ENCODE results near the gene ADPGK. TPM values are rescaled to one million over a fixed set of nuclear protein-coding genes. Genes with fewer than 3 reads are reported as not detected.
"Not testable (repeated sequence)": the region's sequence is repeated elsewhere in the genome, so short reads cannot be mapped to it uniquely, and the experiment has no call there.

The ADPGK gene
- total and polyA plus RNA-seq, 11 donors: 7.1 to 31.7 (median 10.4) TPM

DNA sequence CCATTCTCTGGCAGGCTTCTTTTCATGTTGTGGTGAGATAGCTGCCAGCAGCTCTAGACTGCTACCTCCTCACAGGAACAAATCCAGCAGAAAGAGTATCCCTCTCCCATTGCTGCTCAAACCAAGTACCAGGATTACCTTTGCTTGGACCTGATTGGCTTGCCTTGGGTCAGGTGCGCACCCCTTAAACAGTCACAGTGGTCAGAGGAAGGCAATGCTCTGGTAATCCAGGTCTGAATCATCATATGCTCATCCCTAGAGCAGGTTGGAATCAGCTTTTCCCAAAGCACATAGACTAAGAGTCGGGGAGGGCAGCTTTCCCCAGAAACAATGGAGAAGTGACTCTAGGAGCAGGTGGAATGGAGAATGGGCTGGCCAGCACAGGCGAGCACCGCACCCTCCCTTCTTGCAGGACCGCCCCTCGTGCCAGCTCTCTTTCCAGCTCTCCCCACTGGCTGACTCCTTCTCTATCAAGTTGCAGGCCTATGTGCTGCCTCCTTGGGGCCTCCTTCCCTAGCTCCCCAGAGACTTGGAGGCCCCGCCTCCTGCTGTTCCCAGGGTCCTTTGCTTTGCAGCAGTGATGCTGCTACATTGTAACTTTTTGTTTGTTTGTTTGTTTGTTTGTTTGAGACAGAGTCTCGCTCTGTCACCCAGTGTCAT is 29.9 kb upstream of the ADPGK start:
- Histone ChIP-seq H3K4me1 (no peaks in the 10 kb centered on the region), H3K4me3 (no peak overlapping the region), H3K36me3 (no peaks in the 10 kb centered on the region), H3K27me3 (peaks cover 0 to 9% (median 0%) of the 10 kb centered on the region in 9 donors), H3K9me3 (no peaks in the 10 kb centered on the region), H3K27ac (no peak overlapping the region)
- WGBS, 4 donors: 72 to 80% (median 75%) methylated on average over 8 of the region's 8 CpGs
- no peak for ATAC-seq
- TF ChIP-seq, protein P1, sequence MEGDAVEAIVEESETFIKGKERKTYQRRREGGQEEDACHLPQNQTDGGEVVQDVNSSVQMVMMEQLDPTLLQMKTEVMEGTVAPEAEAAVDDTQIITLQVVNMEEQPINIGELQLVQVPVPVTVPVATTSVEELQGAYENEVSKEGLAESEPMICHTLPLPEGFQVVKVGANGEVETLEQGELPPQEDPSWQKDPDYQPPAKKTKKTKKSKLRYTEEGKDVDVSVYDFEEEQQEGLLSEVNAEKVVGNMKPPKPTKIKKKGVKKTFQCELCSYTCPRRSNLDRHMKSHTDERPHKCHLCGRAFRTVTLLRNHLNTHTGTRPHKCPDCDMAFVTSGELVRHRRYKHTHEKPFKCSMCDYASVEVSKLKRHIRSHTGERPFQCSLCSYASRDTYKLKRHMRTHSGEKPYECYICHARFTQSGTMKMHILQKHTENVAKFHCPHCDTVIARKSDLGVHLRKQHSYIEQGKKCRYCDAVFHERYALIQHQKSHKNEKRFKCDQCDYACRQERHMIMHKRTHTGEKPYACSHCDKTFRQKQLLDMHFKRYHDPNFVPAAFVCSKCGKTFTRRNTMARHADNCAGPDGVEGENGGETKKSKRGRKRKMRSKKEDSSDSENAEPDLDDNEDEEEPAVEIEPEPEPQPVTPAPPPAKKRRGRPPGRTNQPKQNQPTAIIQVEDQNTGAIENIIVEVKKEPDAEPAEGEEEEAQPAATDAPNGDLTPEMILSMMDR (IDR thresholded peaks at IDR 0.05): no peak
- no peak for TF ChIP-seq POLR2A (IDR thresholded peaks at IDR 0.05)
- intact Hi-C loops (cut with DNase I): no loop called here
- no peak for DNase-seq

DNA sequence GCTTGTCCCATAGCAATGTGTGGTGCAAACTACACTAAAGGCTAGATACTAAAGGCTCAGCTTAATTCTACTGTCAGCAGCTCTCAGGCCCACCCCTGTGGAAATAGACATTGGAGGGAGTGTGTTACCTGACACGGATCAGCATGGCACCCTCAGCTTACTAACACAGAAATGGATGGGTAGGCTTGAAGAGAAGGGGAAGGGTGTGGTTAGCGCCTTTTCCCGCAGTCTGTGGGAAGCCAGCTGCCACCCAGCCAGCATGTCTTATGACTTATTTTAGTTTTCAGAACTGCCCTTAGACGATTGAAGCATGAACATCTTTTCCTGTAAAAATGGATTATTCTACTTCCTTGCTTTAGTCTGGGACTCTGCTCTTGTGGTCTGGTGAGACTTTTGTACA is 25.8 kb upstream of the ADPGK start:
- no peak for DNase-seq
- 61 to 75% (median 69%) methylated on average over 4 of the region's 4 CpGs for WGBS, 4 donors
- no peak for TF ChIP-seq POLR2A (IDR thresholded peaks at IDR 0.05)
- TF ChIP-seq, protein P1 (IDR thresholded peaks at IDR 0.05): no peak
- no peaks in the 10 kb centered on the region for H3K4me1 ChIP-seq
- H3K9me3 ChIP-seq: no peaks in the 10 kb centered on the region
- H3K36me3 ChIP-seq: no peaks in the 10 kb centered on the region
- no peak overlapping the region for H3K4me3 ChIP-seq
- ATAC-seq: no peak
- peaks cover 0 to 4% (median 0%) of the 10 kb centered on the region in 9 donors for H3K27me3 ChIP-seq
- intact Hi-C loops (cut with DNase I): no loop called here
- H3K27ac ChIP-seq: no peak overlapping the region

- H3K27me3 ChIP-seq; H3K9me3 ChIP-seq; intact Hi-C loops (cut with DNase I); H3K27ac ChIP-seq; H3K4me3 ChIP-seq; ATAC-seq; H3K36me3 ChIP-seq; DNase-seq; H3K4me1 ChIP-seq: not testable (repeated sequence)
- 94 to 97% (median 94%) methylated on average over 14 to 22 of the region's 22 CpGs; no CpG with 5 or more reads in 1 of the 4 donors for WGBS, 4 donors
Observed at GRCh38 chr15:72807346-72807745, 23.8 kb upstream of the ADPGK start.

- intact Hi-C loops (cut with DNase I): no loop called here
- WGBS, 4 donors: 64 to 72% (median 66%) methylated on average over 1 of the region's 1 CpG
- no peak for TF ChIP-seq POLR2A (IDR thresholded peaks at IDR 0.05)
- TF ChIP-seq, protein P1 (IDR thresholded peaks at IDR 0.05): no peak
- Histone ChIP-seq H3K27me3 (peaks cover 0 to 27% (median 4%) of the 10 kb centered on the region in 9 donors), H3K27ac (no peak overlapping the region), H3K36me3 (no peaks in the 10 kb centered on the region), H3K4me3 (no peak overlapping the region), H3K4me1 (no peaks in the 10 kb centered on the region), H3K9me3 (no peaks in the 10 kb centered on the region)
- DNase-seq (no peak), ATAC-seq (no peak)
Observed at GRCh38 chr15:72803006-72803405, 19.4 kb upstream of the ADPGK start.

Measured in heart left ventricle (tissue), 16 donors.